ENCODE data around the gene SATB2.

SATB2 gene

DNA sequence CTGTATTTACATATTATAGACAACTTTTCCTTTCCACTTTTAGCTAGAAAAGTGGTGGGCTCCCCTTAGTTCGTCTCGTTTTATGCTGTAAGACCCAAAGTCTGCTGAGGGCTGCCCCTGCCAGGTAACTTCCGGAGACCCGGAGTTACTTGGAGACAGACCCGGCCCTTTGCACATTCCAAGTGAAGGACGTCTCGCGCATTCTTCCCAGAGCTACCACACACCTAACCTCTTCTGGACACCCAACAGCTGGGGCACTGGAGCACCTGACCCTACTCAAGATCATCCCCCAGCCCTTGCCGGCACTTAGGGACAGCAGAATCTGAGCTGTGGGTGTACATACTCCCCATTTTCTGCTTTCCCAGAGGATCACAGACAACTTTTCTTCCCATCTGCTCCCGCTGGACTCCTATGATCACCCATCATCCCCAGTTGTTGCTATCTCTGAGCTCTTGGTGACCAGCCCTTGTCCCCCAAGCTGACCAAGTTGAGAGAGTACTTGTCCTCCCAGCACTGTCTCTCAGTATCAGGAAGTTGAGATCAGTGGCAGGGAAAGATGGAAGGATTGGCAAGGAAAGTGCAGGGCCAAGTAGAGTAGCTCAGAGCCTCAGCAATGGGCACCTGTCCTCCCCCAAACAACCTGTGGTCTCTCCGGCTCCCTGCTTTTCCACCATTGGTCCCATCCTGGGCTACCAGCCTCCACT lies 8.4 kb upstream of the SATB2 start:
- DNase-seq, result no peak

- no peak for DNase-seq
Measured at GRCh38 chr2:199465390-199465789, 7.7 kb upstream of the SATB2 start.

- no peak for DNase-seq
Measured at GRCh38 chr2:199464606-199465352, 7.0 kb upstream of the SATB2 start.

- DNase-seq, result no peak
Measured at GRCh38 chr2:199463708-199464605, 6.2 kb upstream of the SATB2 start.

GRCh38 chr2:199462956-199463692 lies 5.4 kb upstream of the SATB2 start:
- peak; percentile 71 for DNase-seq

- no peak for DNase-seq
Measured at GRCh38 chr2:199462347-199462955, 4.7 kb upstream of the SATB2 start.

DNA sequence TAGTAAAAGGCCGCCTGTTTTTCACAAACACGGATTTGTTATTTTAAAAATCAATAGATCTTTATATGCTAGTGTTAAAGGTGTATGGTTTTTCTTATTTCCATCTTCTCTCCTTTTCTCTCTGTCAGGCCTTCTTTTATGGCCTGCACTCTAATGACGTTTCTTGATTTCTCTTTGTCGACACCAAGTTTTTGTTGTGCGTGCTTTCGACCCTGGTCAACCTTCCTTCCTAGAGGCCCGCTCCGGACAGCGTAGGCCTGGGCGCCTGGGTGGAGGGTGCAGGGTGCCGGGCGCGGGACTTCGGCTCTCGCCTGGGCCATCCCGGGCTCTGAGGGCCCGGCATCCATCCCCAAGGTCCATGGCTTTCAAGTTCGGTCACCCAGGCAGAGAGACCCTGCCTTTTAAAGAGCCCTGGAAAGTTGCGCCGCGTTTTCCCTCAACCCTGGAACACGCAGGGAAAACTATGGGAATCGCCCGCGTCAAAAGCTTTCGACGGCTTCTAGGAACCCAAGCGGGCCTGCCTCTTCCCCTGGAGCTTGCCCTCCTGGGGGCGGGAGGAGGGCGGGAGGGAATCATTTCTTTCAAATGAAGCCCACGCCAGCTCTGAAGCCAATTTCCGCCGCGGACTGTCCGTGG lies 4.1 kb upstream of the SATB2 start:
- DNase-seq, result no peak

- DNase-seq, result no peak
Measured at GRCh38 chr2:199460846-199461710, 3.3 kb upstream of the SATB2 start.

GRCh38 chr2:199460101-199460671 lies 2.4 kb upstream of the SATB2 start:
- DNase-seq, result peak; percentile 56

DNA sequence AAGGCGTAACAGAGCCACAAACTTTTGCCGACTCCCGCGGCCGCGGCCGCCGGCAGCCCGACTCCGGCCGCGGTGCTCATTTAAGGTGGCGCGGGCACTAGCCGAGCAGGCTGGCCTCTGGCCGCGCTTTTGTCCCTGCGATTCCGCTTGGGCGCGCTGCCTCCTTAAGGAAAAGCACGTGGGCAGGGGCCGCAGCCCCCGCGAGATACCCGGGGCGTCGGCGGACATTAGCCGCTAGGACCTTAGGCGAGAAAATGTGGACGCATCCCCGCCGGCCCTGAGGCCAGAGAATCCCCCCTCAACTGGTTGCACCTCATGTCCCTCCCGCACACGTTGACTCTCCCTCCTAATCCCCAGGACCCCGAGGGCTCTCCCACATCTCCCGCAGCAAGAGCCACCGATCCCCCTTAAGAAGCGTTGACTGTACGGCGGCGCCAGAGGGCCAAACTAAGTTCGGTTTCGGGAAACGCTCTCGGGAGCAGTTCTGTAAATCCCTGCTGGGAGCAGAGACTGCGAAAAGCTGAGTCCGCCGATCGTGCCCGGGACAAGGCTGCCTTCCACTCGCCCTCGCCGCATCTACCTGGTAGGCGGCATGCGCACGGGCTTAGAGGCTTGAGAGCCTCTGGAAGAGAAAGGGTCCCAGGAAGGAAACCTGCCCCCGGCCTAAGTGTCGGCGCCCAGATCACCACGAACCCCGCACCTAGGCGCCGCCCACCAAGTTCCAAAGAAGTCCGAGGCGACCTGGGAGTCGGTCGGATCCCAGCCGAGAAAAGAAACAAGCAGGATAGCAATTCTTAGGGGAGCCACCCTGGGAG lies 1.8 kb upstream of the SATB2 start:
- peak; percentile 96 for DNase-seq

- no peak for DNase-seq
Measured at GRCh38 chr2:199458806-199459285, 1.1 kb upstream of the SATB2 start.

GRCh38 chr2:199458009-199458805 lies 468 bp upstream of the SATB2 start:
- peak; percentile 57 for DNase-seq

DNA sequence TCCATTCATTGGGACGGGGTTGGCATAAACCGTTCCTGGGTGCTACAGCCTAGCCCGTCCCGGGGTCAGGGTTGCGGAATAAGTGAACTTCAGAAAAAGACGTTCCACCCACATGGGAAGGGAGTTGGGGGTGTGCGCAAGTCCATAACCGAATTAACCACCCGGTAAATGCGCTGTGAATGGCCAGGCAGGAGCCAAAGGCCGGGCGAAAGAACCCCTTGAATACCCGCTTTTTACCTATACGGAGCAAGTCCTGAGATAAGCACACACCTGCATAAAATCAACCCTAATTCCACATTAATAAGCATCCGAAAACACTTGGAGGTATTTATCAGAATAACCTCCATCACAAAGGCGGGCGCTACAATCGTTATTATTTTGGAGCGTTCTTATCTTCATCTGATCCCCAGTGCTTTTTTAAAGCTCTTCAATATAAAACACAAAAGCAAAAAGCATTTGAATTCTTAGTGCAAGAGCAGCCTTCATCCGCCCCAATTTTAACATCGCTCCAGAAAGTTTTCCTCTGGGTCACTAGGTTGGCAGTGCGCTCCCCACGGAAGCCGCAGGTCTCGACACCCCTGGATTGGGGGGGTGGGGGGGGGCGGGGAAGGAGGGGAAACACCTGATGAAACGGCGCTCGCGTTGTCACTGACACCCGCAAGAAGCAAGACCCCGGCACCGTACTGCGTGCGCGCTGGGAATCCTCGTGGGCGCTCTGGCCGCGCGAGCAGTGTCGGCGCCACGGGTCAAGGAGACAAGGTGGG lies 1.2 kb downstream of the SATB2 start:
- DNase-seq, result no peak

- DNase-seq, result no peak
Measured at GRCh38 chr2:199455545-199456382, 2.0 kb downstream of the SATB2 start.

DNA sequence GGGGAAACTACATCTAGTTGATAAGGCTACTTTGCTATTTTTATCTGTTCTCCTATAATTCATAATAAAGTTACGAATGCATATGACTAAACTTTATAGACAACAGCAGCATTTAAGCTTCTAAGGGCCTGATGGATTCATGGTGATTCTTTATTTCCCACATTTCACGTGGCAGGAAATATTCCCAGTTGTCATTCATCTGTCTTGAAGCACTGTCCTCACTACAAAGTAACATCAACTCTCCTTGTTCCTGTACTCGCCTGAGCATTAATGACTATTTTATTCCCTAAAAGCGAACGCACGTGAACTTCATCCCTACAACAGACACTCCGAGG lies 2.6 kb downstream of the SATB2 start:
- no peak for DNase-seq

- no peak for DNase-seq
Measured at GRCh38 chr2:199452991-199453379, 4.8 kb downstream of the SATB2 start.
